Thyroid gland (tissue), 4 donors: ENCODE measurements around the gene TRIM3.

Experiments
- CTCF ChIP-seq, 6 experiments: fragments of 200-600 bp in 3 of 6; fragments of 450-650 bp in 3 of 6; sonication (generic) in 3 of 6; IDR thresholded peaks; one replicate each; pipeline ENCODE4 v1.5.1; 2016 to 2019; ENCODE audit warnings: antibody characterized with exemption in 6 of 6, mild to moderate bottlenecking in 2 of 6, inconsistent platforms in 1 of 6, moderate library complexity in 1 of 6
- POLR2A ChIP-seq, 2 donors: fragments of 450-650 bp; IDR thresholded peaks; one replicate each; pipeline ENCODE4 v1.6.1; 2017; ENCODE audit warnings: antibody characterized with exemption in 2 of 2, mild to moderate bottlenecking in 2 of 2, moderate library complexity in 1 of 2

- TF ChIP-seq POLR2A (IDR thresholded peaks at IDR 0.05) (no peak), CTCF (IDR thresholded peaks at IDR 0.05) (no peak)
Observed at GRCh38 chr11:6469599-6469998, 4.1 kb downstream of the TRIM3 start.
